ENCODE measurements around the gene CEP170B. TPM values are rescaled to one million over a fixed set of nuclear protein-coding genes. Genes with fewer than 3 reads are reported as not detected.

The CEP170B gene
- total RNA-seq, 1 donor from 2014 or later, result 55.4 TPM

- H3K9ac ChIP-seq (ENCODE audit: low read length), result no peak overlapping the region
- no peaks in the 10 kb centered on the region for H3K4me1 Mint-ChIP-seq (ENCODE audit: low read depth, unreplicated experiment)
- H3K27me3 Mint-ChIP-seq (ENCODE audit: low read depth, unreplicated experiment), result no peaks in the 10 kb centered on the region
- no peaks in the 10 kb centered on the region for H3K27me3 ChIP-seq (ENCODE audit: insufficient read depth, low read length)
- H3K4me1 ChIP-seq (ENCODE audit: insufficient read depth, low read length), result no peaks in the 10 kb centered on the region
- no peaks in the 10 kb centered on the region for H3K79me2 ChIP-seq (ENCODE audit: insufficient read depth, low read length)
- no peak for TF ChIP-seq CTCF (IDR thresholded peaks at IDR 0.05; ENCODE audit: insufficient read depth, low read depth, low read length)
- no peak for TF ChIP-seq EZH2 (IDR thresholded peaks at IDR 0.05; ENCODE audit: insufficient read depth, low read length)
- H4K20me1 ChIP-seq (ENCODE audit: insufficient read depth, low read length), result peaks cover 47% of the 10 kb centered on the region
- H3K36me3 Mint-ChIP-seq (ENCODE audit: low read depth, unreplicated experiment), result peaks cover 5% of the 10 kb centered on the region
- peaks cover 3% of the 10 kb centered on the region for H3K36me3 ChIP-seq (ENCODE audit: insufficient read depth, low read length)
- no peaks in the 10 kb centered on the region for H3K9me3 Mint-ChIP-seq (ENCODE audit: unreplicated experiment)
- H3K4me3 ChIP-seq (ENCODE audit: insufficient read depth, low read depth, low read length), result no peak overlapping the region
- no peak overlapping the region for H3K4me2 ChIP-seq (ENCODE audit: low read length)
- FAIRE-seq, result no peak
- no peak overlapping the region for H3K4me3 Mint-ChIP-seq (ENCODE audit: unreplicated experiment)
- no peak overlapping the region for H3K27ac Mint-ChIP-seq (ENCODE audit: unreplicated experiment)
- H3K9me3 ChIP-seq (ENCODE audit: insufficient read depth, low read depth, low read length), result no peaks in the 10 kb centered on the region
- DNase-seq (ENCODE audit: low read depth), result no peak
- H3K27ac ChIP-seq (ENCODE audit: low read depth, low read length), result no peak overlapping the region
- no peak overlapping the region for H2AFZ ChIP-seq (ENCODE audit: low read depth, low read length)
Observed at GRCh38 chr14:104881369-104881979, 16.4 kb downstream of the CEP170B start.

GRCh38 chr14:104882325-104882973, 17.4 kb downstream of the CEP170B start:
- no peak overlapping the region for H3K27ac Mint-ChIP-seq (ENCODE audit: unreplicated experiment)
- FAIRE-seq (no peak), DNase-seq (ENCODE audit: low read depth) (no peak)
- Histone ChIP-seq H3K4me2 (ENCODE audit: low read length) (no peak overlapping the region), H4K20me1 (ENCODE audit: insufficient read depth, low read length) (peaks cover 37% of the 10 kb centered on the region), H3K27me3 (ENCODE audit: insufficient read depth, low read length) (no peaks in the 10 kb centered on the region), H3K79me2 (ENCODE audit: insufficient read depth, low read length) (no peaks in the 10 kb centered on the region), H2AFZ (ENCODE audit: low read depth, low read length) (no peak overlapping the region), H3K9me3 (ENCODE audit: insufficient read depth, low read depth, low read length) (no peaks in the 10 kb centered on the region), H3K4me1 (ENCODE audit: insufficient read depth, low read length) (no peaks in the 10 kb centered on the region), H3K36me3 (ENCODE audit: insufficient read depth, low read length) (peaks cover 3% of the 10 kb centered on the region), H3K9ac (ENCODE audit: low read length) (no peak overlapping the region), H3K4me3 (ENCODE audit: insufficient read depth, low read depth, low read length) (no peak overlapping the region), H3K27ac (ENCODE audit: low read depth, low read length) (no peak overlapping the region)
- H3K27me3 Mint-ChIP-seq (ENCODE audit: low read depth, unreplicated experiment), result no peaks in the 10 kb centered on the region
- TF ChIP-seq EZH2 (IDR thresholded peaks at IDR 0.05; ENCODE audit: insufficient read depth, low read length) (no peak), CTCF (IDR thresholded peaks at IDR 0.05; ENCODE audit: insufficient read depth, low read depth, low read length) (no peak)
- H3K4me1 Mint-ChIP-seq (ENCODE audit: low read depth, unreplicated experiment), result no peaks in the 10 kb centered on the region
- H3K9me3 Mint-ChIP-seq (ENCODE audit: unreplicated experiment), result no peaks in the 10 kb centered on the region
- H3K4me3 Mint-ChIP-seq (ENCODE audit: unreplicated experiment), result no peak overlapping the region
- peaks cover 5% of the 10 kb centered on the region for H3K36me3 Mint-ChIP-seq (ENCODE audit: low read depth, unreplicated experiment)

Data from astrocyte (in vitro differentiated cells and primary cell).